ENCODE results near the gene OSCAR. TPM values are rescaled to one million over a fixed set of nuclear protein-coding genes. Genes with fewer than 3 reads are reported as not detected.

OSCAR gene
- total and polyA plus RNA-seq, 2 of the 13 experiments (the other 11 are each of a cell fraction or from before 2014, with no cell fraction given): 1.9 TPM; not detected in 1

DNA sequence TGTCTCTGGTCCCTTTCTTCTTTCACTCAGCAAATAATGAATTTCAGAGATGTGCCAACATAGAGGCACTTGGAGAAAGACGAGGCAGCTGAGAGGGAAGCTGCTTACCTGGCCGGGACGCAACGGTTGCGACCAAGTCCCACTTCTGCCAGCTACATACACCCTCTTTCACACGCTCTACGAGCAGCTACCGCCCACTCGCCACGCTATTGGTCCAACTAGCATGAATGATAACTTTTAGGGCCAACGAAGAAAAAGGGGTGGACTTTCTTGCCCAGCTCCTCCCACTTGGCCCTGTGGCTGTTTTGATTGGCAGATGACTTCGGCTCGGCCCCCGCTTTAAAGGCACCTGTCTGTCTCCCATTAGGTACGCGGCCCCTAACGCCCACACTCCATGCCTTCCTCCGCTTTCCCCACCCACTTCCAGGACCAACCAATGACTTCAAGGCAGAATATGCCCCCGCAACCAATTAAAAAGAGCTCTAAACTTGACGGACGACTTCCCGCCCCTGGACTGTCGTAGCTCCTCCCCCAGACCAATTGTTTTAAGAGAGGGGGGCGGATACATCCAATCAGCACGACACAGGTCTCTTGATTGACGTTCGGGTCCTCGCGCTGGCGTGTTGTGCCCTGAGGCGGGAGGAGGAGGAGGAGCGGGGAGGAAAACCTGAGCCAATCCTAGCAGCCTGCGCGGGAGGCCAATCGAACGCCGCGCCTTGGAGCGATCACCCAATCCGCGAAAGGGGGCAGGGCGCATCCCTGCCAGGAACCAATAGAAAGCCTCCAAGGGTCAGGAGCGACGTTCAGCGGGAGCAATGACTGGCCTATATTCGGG lies 36.5 kb upstream of the OSCAR start (continued):
- TF ChIP-seq REL (CRISPR knock-in tag; conservative IDR thresholded peaks at IDR 0.05): no peak
- TF ChIP-seq ZNF230 (CRISPR knock-in tag; IDR thresholded peaks at IDR 0.05): no peak
- TF ChIP-seq FOXO1 (CRISPR knock-in tag; IDR thresholded peaks at IDR 0.05): no peak
- no peak for TF ChIP-seq ZNF3 (CRISPR knock-in tag; IDR thresholded peaks at IDR 0.05)
- TF ChIP-seq, protein P1, sequence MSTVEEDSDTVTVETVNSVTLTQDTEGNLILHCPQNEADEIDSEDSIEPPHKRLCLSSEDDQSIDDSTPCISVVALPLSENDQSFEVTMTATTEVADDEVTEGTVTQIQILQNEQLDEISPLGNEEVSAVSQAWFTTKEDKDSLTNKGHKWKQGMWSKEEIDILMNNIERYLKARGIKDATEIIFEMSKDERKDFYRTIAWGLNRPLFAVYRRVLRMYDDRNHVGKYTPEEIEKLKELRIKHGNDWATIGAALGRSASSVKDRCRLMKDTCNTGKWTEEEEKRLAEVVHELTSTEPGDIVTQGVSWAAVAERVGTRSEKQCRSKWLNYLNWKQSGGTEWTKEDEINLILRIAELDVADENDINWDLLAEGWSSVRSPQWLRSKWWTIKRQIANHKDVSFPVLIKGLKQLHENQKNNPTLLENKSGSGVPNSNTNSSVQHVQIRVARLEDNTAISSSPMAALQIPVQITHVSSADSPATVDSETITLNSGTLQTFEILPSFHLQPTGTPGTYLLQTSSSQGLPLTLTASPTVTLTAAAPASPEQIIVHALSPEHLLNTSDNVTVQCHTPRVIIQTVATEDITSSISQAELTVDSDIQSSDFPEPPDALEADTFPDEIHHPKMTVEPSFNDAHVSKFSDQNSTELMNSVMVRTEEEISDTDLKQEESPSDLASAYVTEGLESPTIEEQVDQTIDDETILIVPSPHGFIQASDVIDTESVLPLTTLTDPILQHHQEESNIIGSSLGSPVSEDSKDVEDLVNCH (CRISPR knock-in tag; IDR thresholded peaks at IDR 0.05): 0 out of 2 replicates have a peak, but pooled peaks have one; percentile 11
- TF ChIP-seq JARID2 (CRISPR knock-in tag; IDR thresholded peaks at IDR 0.05; ENCODE audit: insufficient replicate concordance): no peak
- TF ChIP-seq ZNF24 (IDR thresholded peaks at IDR 0.05): no peak
- no peak; the same call in 1 of the 2 replicates for TF ChIP-seq ARNTL (CRISPR knock-in tag; IDR thresholded peaks at IDR 0.05)
- no peak for TF ChIP-seq MTF1 (CRISPR knock-in tag; IDR thresholded peaks at IDR 0.05)
- no peak for TF ChIP-seq TOPORS (CRISPR knock-in tag; IDR thresholded peaks at IDR 0.05)
- no peak for TF ChIP-seq ZFP36L2 (CRISPR knock-in tag; IDR thresholded peaks at IDR 0.05)
- peak; percentile 67 for TF ChIP-seq MNT (IDR thresholded peaks at IDR 0.05)
- no peak for TF ChIP-seq MED8 (CRISPR knock-in tag; IDR thresholded peaks at IDR 0.05; ENCODE audit: insufficient replicate concordance)
- TF ChIP-seq ARID2 (CRISPR knock-in tag; IDR thresholded peaks at IDR 0.05; ENCODE audit: borderline replicate concordance): no peak; the same call in 1 of the 2 replicates
- no peak for TF ChIP-seq ZSCAN20 (CRISPR knock-in tag; IDR thresholded peaks at IDR 0.05; ENCODE audit: borderline replicate concordance)
- 0 out of 2 replicates have a peak, but pooled peaks have one; percentile 24 for TF ChIP-seq ZNF205 (CRISPR knock-in tag; IDR thresholded peaks at IDR 0.05)
- no peak for TF ChIP-seq ZNF235 (CRISPR knock-in tag; IDR thresholded peaks at IDR 0.05; ENCODE audit: borderline replicate concordance)
- TF ChIP-seq FOXC1 (CRISPR knock-in tag; IDR thresholded peaks at IDR 0.05; ENCODE audit: borderline replicate concordance): no peak
- no peak for TF ChIP-seq FIP1L1 (IDR thresholded peaks at IDR 0.05; ENCODE audit: borderline replicate concordance, insufficient read depth, low read depth, low read length)
- TF ChIP-seq CREM (IDR thresholded peaks at IDR 0.05): peak; percentile 77
- no peak for TF ChIP-seq CREM (CRISPR knock-in tag; IDR thresholded peaks at IDR 0.05)
- TF ChIP-seq CSRNP1 (CRISPR knock-in tag; IDR thresholded peaks at IDR 0.05): 0 out of 2 replicates have a peak, but pooled peaks have one; percentile 12
- no peak; the same call in 1 of the 2 replicates for TF ChIP-seq PHF21A (CRISPR knock-in tag; IDR thresholded peaks at IDR 0.05)
- TF ChIP-seq EHMT2 (IDR thresholded peaks at IDR 0.05; ENCODE audit: borderline replicate concordance, low read depth, low read length): no peak
